Endothelial cell of umbilical vein (primary cell): ENCODE measurements around the gene RUNX2. TPM values are rescaled to one million over a fixed set of nuclear protein-coding genes. Genes with fewer than 3 reads are reported as not detected.

Source experiments
- BruUV-seq: library from RNA; stranded (reverse); fragments of 400-500 nt; replicated peaks from 2 replicates; lab custom pipeline; 2021; lab: Mats Ljungman, UMichigan
- CTCF ChIA-PET: fragments of 300-600, 350-600 bp; sonication (Branson Sonifier 250); formaldehyde crosslinking; loops from one replicate; lab custom pipeline; 2021; ENCODE audit warnings: antibody characterized with exemption, inconsistent platforms; lab: Charles Lee
- POLR2A ChIA-PET: fragments of 300-600, 350-600 bp; sonication (Branson Sonifier 250); formaldehyde crosslinking; loops from one replicate; lab custom pipeline; 2021; ENCODE audit warnings: antibody characterized with exemption, inconsistent platforms; lab: Charles Lee
- DNase-seq: peaks from one replicate; pipeline ENCODE4 v3.0.0-alpha.2; 2011; ENCODE audit warnings: low read depth, low spot score
- FAIRE-seq: peaks from 2 replicates; lab custom pipeline; 2011; peaks lifted over from hg19 to GRCh38; lab: Jason Lieb, UNC
- H2AFZ ChIP-seq: 2 replicates; pipeline ENCODE4 v1.6.0; 2012; ENCODE audit warnings: low read depth, low read length, control low read depth, inconsistent platforms
- H3K27ac ChIP-seq: 2 replicates; pipeline ENCODE4 v1.5.1; 2011; ENCODE audit warnings: low read depth, mild to moderate bottlenecking, control low read depth, low read length, moderate library complexity; ENCODE audit not compliant: insufficient read depth
- H3K27me3 ChIP-seq, 2 experiments: 2 replicates each; pipeline versions ENCODE4 v1.6.0 to v1.6.1; 2011; ENCODE audit warnings: low read length in 2 of 2, mixed read lengths in 1 of 2; ENCODE audit not compliant: control insufficient read depth in 2 of 2, insufficient read depth in 2 of 2
- H3K36me3 ChIP-seq, 2 experiments: 2 replicates in 1 of 2; 3 replicates in 1 of 2; pipeline ENCODE4 v1.5.1; 2011; ENCODE audit warnings: low read length in 2 of 2, mild to moderate bottlenecking in 1 of 2, moderate library complexity in 1 of 2; ENCODE audit not compliant: control insufficient read depth in 2 of 2, insufficient read depth in 2 of 2; ENCODE audit errors: extremely low read depth in 1 of 2
- H3K4me1 ChIP-seq: 3 replicates; pipeline ENCODE4 v1.5.1; 2011; ENCODE audit warnings: mild to moderate bottlenecking, low read length; ENCODE audit not compliant: control insufficient read depth, insufficient read depth; ENCODE audit errors: extremely low read depth
- H3K4me2 ChIP-seq: 2 replicates; pipeline ENCODE4 v1.6.1; 2011; ENCODE audit warnings: low read length, control low read depth, mixed read lengths; ENCODE audit not compliant: insufficient read depth
- H3K4me3 ChIP-seq, 3 experiments: fragments of 200-600 bp in 1 of 3; sonication (generic), shearing (Covaris generic) in 1 of 3; replicated peaks in 1 of 3; 2 replicates each; pipeline ENCODE4 v1.5.1; 2011 to 2016; ENCODE audit warnings: control low read depth in 3 of 3, low read length in 3 of 3, mild to moderate bottlenecking in 2 of 3, inconsistent platforms in 1 of 3, low read depth in 1 of 3, moderate library complexity in 1 of 3; ENCODE audit not compliant: insufficient read depth in 1 of 3
- H3K79me2 ChIP-seq: 2 replicates; pipeline ENCODE4 v1.6.0; 2012; ENCODE audit warnings: low read length, inconsistent platforms; ENCODE audit not compliant: control insufficient read depth, insufficient read depth
- H3K9ac ChIP-seq: replicated peaks from 2 replicates; pipeline ENCODE3; 2011; ENCODE audit warnings: low read length, control low read depth; ENCODE audit not compliant: insufficient read depth; ENCODE audit errors: extremely low read depth
- H3K9me1 ChIP-seq: replicated peaks from 3 replicates; pipeline ENCODE4 v1.6.0; 2011; ENCODE audit warnings: mild to moderate bottlenecking, low read length; ENCODE audit not compliant: control insufficient read depth, insufficient read depth; ENCODE audit errors: extremely low read depth
- H3K9me3 ChIP-seq: replicated peaks from 2 replicates; pipeline ENCODE4 v1.5.1; 2012; ENCODE audit warnings: low read length, inconsistent platforms; ENCODE audit not compliant: control insufficient read depth, insufficient read depth
- H4K20me1 ChIP-seq: replicated peaks from 2 replicates; pipeline ENCODE3; 2011; ENCODE audit warnings: mild to moderate bottlenecking, low read length; ENCODE audit not compliant: control insufficient read depth, insufficient read depth; ENCODE audit errors: extremely low read depth
- CTCF ChIP-seq, 2 donors: IDR thresholded peaks; 1 replicate in 1 of 2; 2 replicates in 1 of 2; pipeline ENCODE4 v1.5.1; 2011; ENCODE audit warnings: low read length in 2 of 2, mild to moderate bottlenecking in 2 of 2, moderate library complexity in 2 of 2, control low read depth in 1 of 2, inconsistent platforms in 1 of 2, low read depth in 1 of 2; ENCODE audit not compliant: insufficient read depth in 1 of 2; ENCODE audit errors: extremely low read depth in 1 of 2
- EZH2 ChIP-seq: IDR thresholded peaks from 2 replicates; pipeline ENCODE4 v1.6.1; 2012; ENCODE audit warnings: borderline replicate concordance, low read depth, mild to moderate bottlenecking, moderate library complexity, low read length, inconsistent platforms; ENCODE audit not compliant: severe bottlenecking
- FOS ChIP-seq: IDR thresholded peaks from 2 replicates; pipeline ENCODE4 v1.6.1; 2011; ENCODE audit warnings: mild to moderate bottlenecking, low read length, moderate library complexity, borderline replicate concordance; ENCODE audit not compliant: insufficient read depth
- GATA2 ChIP-seq: IDR thresholded peaks from 2 replicates; pipeline ENCODE4 v1.7.0; 2011; ENCODE audit warnings: low read depth, mild to moderate bottlenecking, moderate library complexity, mixed read lengths, low read length; ENCODE audit not compliant: insufficient read length, insufficient read depth
- JUN ChIP-seq: IDR thresholded peaks from 2 replicates; pipeline ENCODE4 v1.6.1; 2011; ENCODE audit warnings: borderline replicate concordance, low read depth; ENCODE audit not compliant: insufficient read length, insufficient read depth
- MAX ChIP-seq: IDR thresholded peaks from 2 replicates; pipeline ENCODE4 v1.6.1; 2011; ENCODE audit not compliant: insufficient read depth, insufficient read length
- MYC ChIP-seq: IDR thresholded peaks from one replicate; pipeline ENCODE4 v1.6.1; 2011; ENCODE audit warnings: mild to moderate bottlenecking, low read depth, low read length
- POLR2A ChIP-seq: IDR thresholded peaks from 2 replicates; pipeline ENCODE4 v1.6.1; 2012; ENCODE audit warnings: low read depth, mild to moderate bottlenecking, control low read depth, low read length
- POLR2AphosphoS5 ChIP-seq: IDR thresholded peaks from 2 replicates; pipeline ENCODE4 v1.6.1; 2012; ENCODE audit warnings: low read depth, mild to moderate bottlenecking, control low read depth, low read length, moderate library complexity; ENCODE audit not compliant: insufficient read depth
- dilution Hi-C: fragments of 300-500 bp; cut with MboI; formaldehyde crosslinking; loops from one replicate; pipeline ENCODE4 v1.15.0; 2019; ENCODE audit warnings: low sequenced_read_pairs; ENCODE audit not compliant: extremely low pct_ligation_motif_present
- intact Hi-C: fragments of 100-400 bp; cut with micrococcal nuclease; formaldehyde crosslinking; loops from one replicate; pipeline ENCODE4 v1.10.0; 2022
- polyA plus RNA-seq, 4 experiments: library from polyadenylated mRNA; depleted of rRNA in 3 of 4; stranded (reverse) in 3 of 4; unstranded in 1 of 4; fragments of >200 nt; gene quantifications; 2 replicates each; pipeline versions ENCODE4 v1.2.1 to v1.2.3, GENCODE V29; 2011 to 2012; ENCODE audit warnings: missing spikeins in 1 of 4
- total RNA-seq: library from RNA; stranded (reverse); gene quantifications from 2 replicates; pipeline ENCODE4 v1.2.3, GENCODE V29; 2021

RUNX2 gene
- total and polyA plus RNA-seq, 2 donors (not counting 3 experiments of a cell fraction or from before 2014, with no cell fraction given): 0.06 TPM; not detected in 1

GRCh38 chr6:45709781-45710220, 381.7 kb downstream of the RUNX2 start:
- Histone ChIP-seq H4K20me1 (no peaks in the 10 kb centered on the region), H3K9me1 (no peaks in the 10 kb centered on the region), H3K27me3 (peaks cover 4 to 6% of the 10 kb centered on the region in 2 experiments), H3K9ac (no peak overlapping the region), H2AFZ (no peak overlapping the region), H3K36me3 (no peaks in the 10 kb centered on the region), H3K4me1 (no peaks in the 10 kb centered on the region), H3K79me2 (no peaks in the 10 kb centered on the region), H3K27ac (no peak overlapping the region), H3K4me2 (no peak overlapping the region), H3K9me3 (no peaks in the 10 kb centered on the region), H3K4me3 (no peak overlapping the region)
- CTCF ChIA-PET: no interaction called here
- no TSS peak for BruUV-seq
- dilution Hi-C loops (no loop called here), intact Hi-C loops (loop anchor here (5.0 to 10.0 kb wide), 3 partner anchors 155 to 465 kb away; no protein-coding TSS in a partner anchor)
- no peak for TF ChIP-seq FOS
- TF ChIP-seq POLR2AphosphoS5: no peak
- TF ChIP-seq MAX: no peak
- no peak for TF ChIP-seq MYC
- TF ChIP-seq EZH2: no peak
- no peak for TF ChIP-seq CTCF (IDR thresholded peaks at IDR 0.05; ENCODE audit: extremely low read depth in 1 of 2, insufficient read depth in 1 of 2, low read depth in 1 of 2, low read length in 2 of 2)
- no peak for TF ChIP-seq POLR2A
- TF ChIP-seq JUN: no peak
- no peak for TF ChIP-seq GATA2
- DNase-seq: no peak
- FAIRE-seq: no peak
- POLR2A ChIA-PET: no interaction called here
